Epithelial cell of prostate (primary cell): ENCODE results near the gene AP4M1.

Source experiments
- DNase-seq: peaks from one replicate; pipeline ENCODE4 v3.0.0-alpha.2; 2011; ENCODE audit warnings: low read depth, low spot score
- H3K27ac ChIP-seq: fragments of 450-650 bp; 2 replicates; pipeline ENCODE4 v1.5.1; 2017; ENCODE audit warnings: mild to moderate bottlenecking

AP4M1 gene

DNA sequence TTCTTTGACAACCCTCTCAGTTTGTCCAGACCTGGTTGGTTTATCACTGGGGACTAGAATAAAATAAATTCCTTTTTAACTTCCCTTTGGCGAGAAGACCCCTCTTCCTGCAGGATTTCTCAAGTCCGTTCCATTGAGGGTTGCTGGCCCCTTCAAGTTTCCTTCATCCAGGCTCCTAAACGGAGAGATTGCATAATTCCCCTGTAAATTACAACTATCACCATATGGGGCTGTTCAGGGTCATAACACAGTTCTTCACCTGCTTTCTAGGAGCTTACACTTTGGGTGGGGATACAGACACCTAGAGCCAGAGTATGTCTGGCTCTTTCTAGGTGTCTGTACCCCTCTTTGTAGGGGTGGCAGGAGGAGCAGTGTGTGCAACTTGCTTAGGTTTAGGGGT lies 15.9 kb upstream of the AP4M1 start:
- H3K27ac ChIP-seq, result no peak overlapping the region
- DNase-seq, result no peak

GRCh38 chr7:100087055-100087750 lies 14.2 kb upstream of the AP4M1 start:
- peak overlapping the region; percentile 94 for H3K27ac ChIP-seq

DNA sequence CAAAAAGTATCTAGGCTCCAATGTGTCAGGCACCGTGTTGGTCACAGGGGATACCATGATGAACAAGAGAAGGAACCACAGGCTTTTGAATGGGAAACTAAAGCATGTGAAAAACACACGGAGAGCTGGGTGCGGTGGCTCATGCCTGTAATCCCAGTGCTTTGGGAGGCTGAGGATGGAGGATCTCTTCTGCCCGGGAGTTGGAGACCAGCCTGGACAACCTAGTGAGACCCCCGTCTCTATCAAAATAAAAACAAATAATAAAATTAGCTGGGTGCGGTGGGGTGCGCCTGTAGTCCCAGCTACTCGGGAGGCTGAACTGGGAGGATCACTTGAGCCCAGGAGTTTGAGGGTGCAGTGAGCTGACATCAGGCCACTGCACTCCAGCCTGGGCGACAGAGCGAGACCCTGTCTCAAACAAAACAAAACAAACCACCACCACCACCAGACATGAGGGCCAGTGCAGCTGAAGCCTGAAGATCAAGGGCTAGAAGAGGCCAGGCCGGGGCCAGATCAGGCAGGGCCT lies 13.3 kb upstream of the AP4M1 start:
- no peak for DNase-seq
- peak overlapping the region; percentile 94 for H3K27ac ChIP-seq

More at GRCh38 chr7:100087055-100087750, 14.2 kb upstream of the AP4M1 start:
- no peak for DNase-seq

- no peak for DNase-seq
- H3K27ac ChIP-seq, result peak within 1 kb of the TSS; percentile 94
Measured at GRCh38 chr7:100088621-100089457, 12.6 kb upstream of the AP4M1 start, which contains the start of gene COPS6. COPS6 (plus strand) TSS chr7:100088969; CDS start chr7:100088991, 22 bp downstream.

GRCh38 chr7:100089458-100090196 lies 11.8 kb upstream of the AP4M1 start:
- DNase-seq, result no peak
- peak overlapping the region; percentile 94 for H3K27ac ChIP-seq

- DNase-seq, result no peak
- H3K27ac ChIP-seq, result peak overlapping the region; percentile 94
Measured at GRCh38 chr7:100090527-100091410, 10.7 kb upstream of the AP4M1 start.

- no peak for DNase-seq
- H3K27ac ChIP-seq, result peak overlapping the region; percentile 94
Measured at GRCh38 chr7:100091411-100092181, 9.8 kb upstream of the AP4M1 start.

GRCh38 chr7:100093054-100093453 lies 8.4 kb upstream of the AP4M1 start:
- no peak for DNase-seq
- H3K27ac ChIP-seq, result no peak overlapping the region

- H3K27ac ChIP-seq, result no peak overlapping the region
- no peak for DNase-seq
Measured at GRCh38 chr7:100093498-100093897, 7.9 kb upstream of the AP4M1 start.

- no peak overlapping the region for H3K27ac ChIP-seq
- DNase-seq, result no peak
Measured at GRCh38 chr7:100093925-100094486, 7.4 kb upstream of the AP4M1 start.

- DNase-seq, result no peak
- H3K27ac ChIP-seq, result no peak overlapping the region
Measured at GRCh38 chr7:100095289-100095688, 6.2 kb upstream of the AP4M1 start.

GRCh38 chr7:100095704-100096103 lies 5.7 kb upstream of the AP4M1 start:
- no peak overlapping the region for H3K27ac ChIP-seq
- no peak for DNase-seq

DNA sequence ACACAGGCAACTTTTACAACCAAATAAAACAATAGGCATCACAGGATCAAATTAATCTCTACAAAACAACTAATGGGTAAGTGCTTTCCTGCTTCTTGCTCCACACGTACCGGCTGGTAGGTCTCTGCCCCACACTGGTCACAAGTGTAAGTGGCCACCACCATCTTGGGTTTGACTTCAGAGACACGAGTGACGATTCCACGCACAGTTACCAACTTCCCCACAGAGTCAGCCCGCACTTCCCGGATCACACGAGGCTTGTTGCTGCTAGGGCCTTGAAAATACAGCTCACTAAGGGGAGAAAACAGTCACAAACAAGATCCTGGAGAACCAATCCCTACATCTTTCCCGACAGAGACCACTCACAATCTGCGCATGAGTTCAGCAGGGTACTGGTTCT lies 2.5 kb upstream of the AP4M1 start:
- no peak overlapping the region for H3K27ac ChIP-seq
- no peak for DNase-seq

DNA sequence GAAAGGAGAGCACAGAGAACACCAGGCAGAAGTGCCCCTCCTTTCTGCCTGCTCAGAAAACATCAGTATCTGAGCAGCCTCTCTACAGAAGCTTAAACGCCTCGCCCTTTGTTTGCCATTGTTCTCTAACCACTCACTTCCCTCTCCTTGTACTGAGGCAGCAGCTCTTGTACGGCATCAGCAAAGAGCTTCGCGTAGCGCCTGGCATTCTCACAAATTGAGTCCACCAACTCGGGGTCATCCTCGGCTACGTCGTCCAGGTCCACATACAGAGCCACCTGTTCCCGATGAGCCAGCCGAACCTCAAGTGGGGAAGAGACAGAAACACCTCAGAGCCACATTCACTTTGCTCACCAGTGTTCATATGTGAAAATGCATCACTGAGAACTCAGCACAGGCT lies 2.0 kb upstream of the AP4M1 start:
- peak overlapping the region; percentile 89 for H3K27ac ChIP-seq
- DNase-seq, result no peak

DNA sequence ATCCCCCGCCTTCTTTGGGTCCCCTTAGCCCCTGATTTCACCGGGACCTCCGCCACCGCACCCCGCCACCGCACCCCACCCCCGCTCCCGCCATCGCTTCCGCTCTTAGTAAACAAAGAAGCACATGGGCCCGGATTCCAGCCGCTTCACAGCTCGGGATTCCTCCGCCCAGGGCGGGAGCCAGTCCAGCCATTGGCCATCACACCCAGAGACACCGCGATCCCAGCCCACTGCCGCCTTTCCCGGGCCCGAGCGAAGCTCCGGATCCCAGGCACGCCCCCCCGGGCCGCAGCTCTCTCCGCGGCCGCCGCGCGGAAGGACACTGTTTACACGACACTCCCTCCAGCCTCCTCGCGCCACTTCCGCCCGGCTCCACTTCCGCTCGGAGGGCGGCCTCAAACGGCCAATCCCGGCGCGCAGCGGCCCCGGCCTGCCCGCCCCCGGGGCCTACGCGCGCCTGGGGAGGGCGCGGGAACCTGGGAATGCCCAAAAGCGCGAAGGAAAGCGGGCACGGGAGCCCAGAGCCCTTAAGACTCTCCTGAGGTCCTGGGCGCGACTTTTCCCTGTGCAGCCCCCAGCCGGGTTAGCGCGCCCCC lies 925 bp upstream of the AP4M1 start:
- peak overlapping the region; percentile 89 for H3K27ac ChIP-seq
- DNase-seq, result peak; percentile 95

- H3K27ac ChIP-seq, result no peak overlapping the region
- DNase-seq, result no peak
Measured at GRCh38 chr7:100102950-100103840, 1.8 kb downstream of the AP4M1 start.

- DNase-seq, result no peak
- no peak overlapping the region for H3K27ac ChIP-seq
Measured at GRCh38 chr7:100105534-100105933, 4.1 kb downstream of the AP4M1 start.
